HUES48 (cell line): Measurements from ENCODE around the gene GEMIN4.

Experiments
- H3K27ac ChIP-seq: one replicate; pipeline ENCODE4 v1.7.0; 2013; ENCODE audit warnings: low read depth, low read length, inconsistent platforms
- H3K27me3 ChIP-seq: 2 replicates; pipeline ENCODE4 v1.6.1; 2013; ENCODE audit warnings: mild to moderate bottlenecking, low read length; ENCODE audit not compliant: control insufficient read depth, insufficient read depth
- H3K36me3 ChIP-seq: 2 replicates; pipeline ENCODE4 v1.6.1; 2013; ENCODE audit warnings: low read length; ENCODE audit not compliant: control insufficient read depth, insufficient read depth
- H3K4me1 ChIP-seq: 2 replicates; pipeline ENCODE4 v1.6.1; 2013; ENCODE audit warnings: mild to moderate bottlenecking, low read length; ENCODE audit not compliant: control insufficient read depth, insufficient read depth
- H3K4me3 ChIP-seq: 2 replicates; pipeline ENCODE4 v1.5.1; 2013; ENCODE audit warnings: mild to moderate bottlenecking, low read depth, low read length
- H3K9ac ChIP-seq: 2 replicates; pipeline ENCODE4 v1.6.1; 2013; ENCODE audit warnings: mild to moderate bottlenecking, low read depth, low read length, moderate library complexity
- H3K9me3 ChIP-seq: 2 replicates; pipeline ENCODE4 v1.6.1; 2013; ENCODE audit warnings: low read length; ENCODE audit not compliant: control insufficient read depth, insufficient read depth

Gene GEMIN4

DNA sequence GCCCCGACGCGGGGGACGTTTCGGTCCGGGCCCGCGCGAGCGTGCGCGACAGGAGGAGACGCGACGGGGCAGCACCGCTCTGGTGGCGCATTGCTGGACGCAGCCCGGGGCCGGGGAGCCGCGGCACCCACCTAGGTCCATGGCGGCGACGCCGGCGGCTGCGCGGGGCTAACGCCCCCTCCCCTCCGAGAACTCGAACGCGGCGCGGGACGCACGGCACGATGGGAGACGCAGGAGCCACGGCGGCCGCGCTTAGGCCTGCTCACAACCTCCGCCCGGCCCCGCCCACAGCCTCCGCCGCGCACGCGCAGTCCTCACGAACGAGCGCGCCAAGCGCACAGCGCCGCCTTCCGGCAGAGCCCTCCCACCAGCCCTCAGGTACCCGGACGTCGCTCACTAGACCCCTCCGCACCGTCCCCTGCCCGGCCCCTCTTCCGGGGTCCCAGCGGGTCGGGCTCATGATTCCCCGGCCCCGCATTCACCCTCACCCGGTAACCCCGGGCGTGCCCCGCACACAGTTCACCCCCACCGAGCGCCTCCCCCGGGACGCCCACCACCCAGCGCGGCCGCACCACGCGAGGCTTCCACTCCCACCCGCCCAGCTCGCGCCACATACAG is at the start of gene GEMIN4:
TSS of gene GEMIN4 (minus strand) at position 263 of the 618 bp plus-strand sequence. CDS start at position 141, 122 bp downstream.
- H3K9me3 ChIP-seq = peaks cover 5% of the 10 kb centered on the region
- H3K4me1 ChIP-seq = peaks cover 5% of the 10 kb centered on the region; the same call in 1 of the 2 replicates
- H3K36me3 ChIP-seq = peaks cover 28% of the 10 kb centered on the region
- no peaks in the 10 kb centered on the region for H3K27me3 ChIP-seq
- peak within 1 kb of the TSS; percentile 80 for H3K9ac ChIP-seq
- peak within 1 kb of the TSS; percentile 91 for H3K4me3 ChIP-seq
- H3K27ac ChIP-seq = peak within 1 kb of the TSS; percentile 42

DNA sequence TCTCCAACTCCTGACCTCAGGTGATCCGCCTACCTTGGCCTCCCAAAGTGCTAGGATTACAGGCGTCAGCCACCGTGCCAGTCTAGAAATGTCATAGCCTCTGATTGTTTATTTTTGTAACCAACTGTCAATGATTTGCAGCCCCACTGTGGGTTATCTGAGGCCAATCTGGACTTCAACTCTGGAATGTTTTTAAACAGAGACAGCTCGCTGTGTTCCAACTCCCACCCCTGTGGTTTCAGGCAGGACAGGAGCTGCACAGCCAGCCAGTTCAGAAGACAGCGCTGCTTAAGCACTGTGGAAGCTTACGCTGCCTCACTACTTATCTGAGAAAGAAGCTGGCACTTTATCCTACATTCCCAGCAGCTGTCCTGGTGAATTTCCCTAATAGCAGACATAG is 49.6 kb upstream of the GEMIN4 start:
- H3K36me3 ChIP-seq = peaks cover 39% of the 10 kb centered on the region
- no peak overlapping the region for H3K27ac ChIP-seq
- H3K4me1 ChIP-seq = no peaks in the 10 kb centered on the region
- H3K9me3 ChIP-seq = no peaks in the 10 kb centered on the region
- no peaks in the 10 kb centered on the region for H3K27me3 ChIP-seq
- H3K4me3 ChIP-seq = no peak overlapping the region
- no peak overlapping the region for H3K9ac ChIP-seq

DNA sequence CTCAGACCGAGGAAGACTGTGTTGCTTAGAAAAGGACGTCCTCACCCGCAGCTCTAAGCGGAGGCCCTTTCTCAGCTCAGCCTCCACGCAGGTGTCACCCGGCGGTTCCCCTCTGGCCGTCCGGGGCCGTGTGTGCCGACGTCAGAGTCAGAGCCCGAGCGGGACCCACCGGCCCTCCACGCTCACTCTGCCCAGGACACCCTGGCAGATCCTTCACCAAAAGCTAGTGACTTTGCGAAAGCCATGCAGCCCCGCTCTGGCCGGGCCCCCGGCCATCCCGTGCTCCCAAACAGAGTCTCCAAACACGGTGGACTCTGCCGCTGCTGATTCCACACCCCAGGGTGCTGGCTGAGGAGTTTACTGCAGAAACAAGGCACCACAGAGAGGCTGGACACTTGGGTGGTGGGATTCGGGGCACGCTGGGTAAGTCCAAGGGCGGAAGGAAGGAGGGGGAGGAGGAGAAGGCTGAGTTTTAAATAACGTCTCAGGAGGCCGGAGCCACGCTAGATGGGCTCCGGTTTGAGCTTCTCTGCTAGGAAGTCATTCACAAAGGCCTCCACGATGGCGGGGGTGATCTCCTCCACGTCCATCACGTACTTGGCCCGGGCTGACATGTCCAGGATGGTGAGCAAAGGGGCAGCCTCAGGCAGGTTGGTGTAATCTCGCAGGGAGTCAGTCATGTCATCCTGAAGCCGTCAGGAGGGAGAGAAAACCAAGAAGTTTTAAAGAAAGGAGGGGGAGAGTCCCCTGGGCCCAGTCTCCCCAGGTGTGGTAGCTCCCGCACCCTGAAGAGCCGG is 48.6 kb upstream of the GEMIN4 start:
- H3K9ac ChIP-seq = no peak overlapping the region
- no peaks in the 10 kb centered on the region for H3K27me3 ChIP-seq
- H3K4me3 ChIP-seq = no peak overlapping the region
- H3K27ac ChIP-seq = no peak overlapping the region
- H3K36me3 ChIP-seq = peaks cover 43% of the 10 kb centered on the region
- no peaks in the 10 kb centered on the region for H3K4me1 ChIP-seq
- H3K9me3 ChIP-seq = no peaks in the 10 kb centered on the region

DNA sequence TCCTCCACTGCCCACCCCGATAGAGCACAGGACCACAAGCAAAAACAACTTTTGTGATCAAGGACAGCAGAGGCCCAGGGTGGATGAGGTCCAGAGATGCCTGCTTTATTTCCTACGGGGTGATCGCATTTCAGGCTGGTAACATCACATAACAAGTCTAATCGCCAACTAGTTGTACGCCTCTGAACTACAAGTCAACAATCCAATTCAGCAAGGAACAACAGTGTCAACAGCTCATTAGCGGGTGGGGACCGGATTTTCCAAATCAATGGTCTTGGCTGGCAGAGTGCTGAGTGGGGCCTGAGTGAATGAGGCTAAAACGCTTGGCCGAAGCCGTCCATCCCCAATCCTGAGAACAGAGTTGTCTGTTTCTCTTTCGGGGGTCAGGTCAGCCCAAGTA is 47.2 kb upstream of the GEMIN4 start:
- no peaks in the 10 kb centered on the region for H3K27me3 ChIP-seq
- no peaks in the 10 kb centered on the region for H3K4me1 ChIP-seq
- peaks cover 43% of the 10 kb centered on the region for H3K36me3 ChIP-seq
- H3K4me3 ChIP-seq = no peak overlapping the region
- H3K9me3 ChIP-seq = no peaks in the 10 kb centered on the region
- H3K9ac ChIP-seq = no peak overlapping the region
- no peak overlapping the region for H3K27ac ChIP-seq

DNA sequence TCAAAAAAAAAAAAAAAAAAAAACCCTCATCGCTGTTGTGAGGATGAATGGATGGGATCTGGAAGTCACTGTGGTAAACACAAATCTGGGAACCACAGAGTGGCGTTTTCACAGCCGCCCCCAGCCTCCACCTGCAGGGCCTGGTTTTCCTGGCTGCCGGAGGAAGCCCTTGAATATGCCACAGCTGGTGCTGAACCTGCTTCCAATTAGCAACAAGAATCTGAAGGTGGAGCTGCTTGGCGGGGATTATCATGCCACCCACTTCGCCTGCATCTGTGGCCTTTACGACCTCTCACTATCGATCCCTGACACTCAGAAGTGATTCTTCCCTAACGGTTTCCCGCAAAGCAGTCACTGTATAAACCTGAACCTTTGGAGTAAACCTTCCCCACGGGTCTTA is 46.2 kb upstream of the GEMIN4 start:
- H3K4me3 ChIP-seq = no peak overlapping the region
- H3K27ac ChIP-seq = no peak overlapping the region
- peaks cover 39% of the 10 kb centered on the region for H3K36me3 ChIP-seq
- no peaks in the 10 kb centered on the region for H3K4me1 ChIP-seq
- H3K9me3 ChIP-seq = no peaks in the 10 kb centered on the region
- H3K9ac ChIP-seq = no peak overlapping the region
- H3K27me3 ChIP-seq = no peaks in the 10 kb centered on the region

DNA sequence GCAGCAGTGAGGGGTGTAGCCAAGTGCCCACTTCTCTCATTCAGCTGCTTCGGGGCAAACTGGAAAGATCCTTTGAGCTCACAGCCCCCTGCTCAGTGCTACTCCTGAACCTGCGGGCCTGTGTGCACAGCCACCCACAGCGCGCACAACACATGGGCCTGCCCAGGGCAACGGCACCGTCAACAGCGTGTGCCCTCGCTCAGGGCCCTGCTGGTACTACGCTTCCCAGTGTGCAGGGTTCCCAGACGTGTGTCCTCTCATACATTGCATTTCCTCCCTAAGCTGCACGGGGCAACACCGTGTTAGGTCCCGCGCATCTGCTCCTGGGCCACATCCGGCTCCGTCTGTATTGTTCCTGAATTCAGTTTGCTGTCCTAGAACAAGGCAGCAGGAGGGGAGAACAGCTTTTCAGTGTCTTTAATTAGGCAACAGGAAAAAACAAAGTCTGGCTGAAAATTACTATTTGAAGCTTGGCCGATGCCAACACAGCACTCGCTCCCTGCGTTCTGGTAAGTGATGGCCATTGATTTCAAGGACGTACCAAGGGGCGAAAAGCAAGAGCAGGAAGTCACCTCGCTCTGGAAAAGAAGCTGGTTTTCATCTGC is 45.3 kb upstream of the GEMIN4 start:
- no peak overlapping the region for H3K9ac ChIP-seq
- H3K36me3 ChIP-seq = peaks cover 40% of the 10 kb centered on the region
- no peak overlapping the region for H3K27ac ChIP-seq
- no peaks in the 10 kb centered on the region for H3K4me1 ChIP-seq
- no peaks in the 10 kb centered on the region for H3K9me3 ChIP-seq
- H3K27me3 ChIP-seq = no peaks in the 10 kb centered on the region
- no peak overlapping the region for H3K4me3 ChIP-seq

DNA sequence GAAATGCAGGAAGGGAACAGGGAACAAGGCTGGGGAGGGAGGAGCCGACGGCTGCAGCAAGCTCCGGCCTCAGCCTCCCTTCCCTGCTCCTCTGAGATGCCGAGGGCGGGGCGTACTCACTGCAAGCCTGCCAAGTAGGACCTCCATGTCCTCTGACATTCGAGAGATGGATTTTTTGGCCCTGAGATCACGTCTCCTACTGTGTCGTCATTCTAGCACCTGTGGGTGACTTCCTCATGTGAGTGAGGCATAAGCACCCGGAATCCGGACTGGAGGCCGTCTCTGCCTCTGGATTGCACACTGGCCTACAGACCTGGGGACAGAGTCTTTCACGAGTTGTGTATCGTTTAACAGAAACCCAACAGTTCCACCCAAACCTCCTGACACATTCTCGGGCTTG is 44.5 kb upstream of the GEMIN4 start:
- Histone ChIP-seq H3K4me3 (no peak overlapping the region), H3K27ac (no peak overlapping the region), H3K36me3 (peaks cover 40% of the 10 kb centered on the region), H3K9me3 (no peaks in the 10 kb centered on the region), H3K27me3 (no peaks in the 10 kb centered on the region), H3K4me1 (no peaks in the 10 kb centered on the region), H3K9ac (no peak overlapping the region)

DNA sequence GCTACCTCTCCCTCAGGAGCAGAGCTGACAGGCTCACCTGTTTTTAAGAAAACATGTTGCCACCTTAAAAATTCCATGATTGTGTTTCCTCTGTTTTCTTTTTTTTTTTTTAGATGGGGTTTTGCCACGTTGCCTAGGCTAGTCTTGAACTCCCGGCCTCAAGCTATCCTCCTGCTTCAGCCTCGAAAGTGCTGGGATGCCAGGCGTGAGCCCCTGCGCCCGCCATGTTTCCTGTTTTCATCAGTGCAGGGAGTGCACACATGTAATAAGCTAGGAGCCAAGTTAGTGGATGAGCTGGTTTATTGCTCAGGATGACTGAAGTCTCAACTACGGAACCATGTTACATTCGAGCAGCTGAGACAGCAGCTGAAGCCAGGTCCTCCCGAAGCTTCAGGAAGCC is 43.7 kb upstream of the GEMIN4 start:
- Histone ChIP-seq H3K27me3 (no peaks in the 10 kb centered on the region), H3K27ac (no peak overlapping the region), H3K4me1 (no peaks in the 10 kb centered on the region), H3K9me3 (no peaks in the 10 kb centered on the region), H3K36me3 (peaks cover 42% of the 10 kb centered on the region), H3K9ac (no peak overlapping the region), H3K4me3 (no peak overlapping the region)

DNA sequence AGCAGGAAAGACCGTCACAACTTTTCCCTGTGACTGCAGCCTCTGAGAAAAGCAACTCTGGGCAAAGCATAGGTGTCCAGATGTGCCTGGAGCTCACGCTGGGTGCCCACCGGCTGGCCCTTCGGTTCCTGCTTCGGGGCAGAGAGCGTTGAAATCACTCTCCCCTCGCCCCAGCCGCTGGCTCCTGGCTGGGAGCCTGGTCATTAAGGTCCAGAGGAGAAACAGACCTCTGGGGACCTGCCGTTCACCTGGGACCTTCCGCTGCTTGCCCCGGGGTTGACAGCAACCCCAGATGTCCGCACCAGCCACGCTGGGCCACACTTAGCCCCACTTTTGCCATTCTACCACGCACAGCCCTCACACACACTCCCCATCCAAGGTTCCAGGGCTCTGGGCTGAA is 43.2 kb upstream of the GEMIN4 start:
- Histone ChIP-seq H3K27ac (peak overlapping the region; percentile 44), H3K4me1 (no peaks in the 10 kb centered on the region), H3K9me3 (no peaks in the 10 kb centered on the region), H3K9ac (no peak overlapping the region), H3K36me3 (peaks cover 38% of the 10 kb centered on the region), H3K27me3 (no peaks in the 10 kb centered on the region), H3K4me3 (no peak overlapping the region)

DNA sequence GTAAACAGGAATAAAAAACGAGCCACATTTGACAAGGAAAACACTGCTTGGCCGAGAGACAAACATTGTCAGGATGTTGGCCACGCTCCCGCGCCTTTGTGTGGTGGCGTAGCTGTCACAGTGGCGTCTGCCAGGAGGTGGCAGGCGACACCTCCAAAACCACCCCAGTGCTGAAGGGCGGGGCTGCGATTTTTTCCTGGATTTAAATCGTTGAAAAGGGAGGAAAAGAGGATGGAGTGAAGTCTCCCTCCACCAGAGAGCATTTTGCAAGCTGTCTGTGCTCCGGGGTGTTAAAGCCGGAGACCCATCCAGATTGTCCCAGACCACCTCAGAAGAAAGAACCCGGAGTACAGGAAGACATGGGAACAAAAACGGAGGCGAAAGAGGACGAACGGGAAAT is 42.8 kb upstream of the GEMIN4 start:
- no peak overlapping the region for H3K9ac ChIP-seq
- peak overlapping the region; percentile 44 for H3K27ac ChIP-seq
- H3K27me3 ChIP-seq = no peaks in the 10 kb centered on the region
- H3K4me1 ChIP-seq = no peaks in the 10 kb centered on the region
- no peak overlapping the region for H3K4me3 ChIP-seq
- peaks cover 35% of the 10 kb centered on the region for H3K36me3 ChIP-seq
- no peaks in the 10 kb centered on the region for H3K9me3 ChIP-seq

DNA sequence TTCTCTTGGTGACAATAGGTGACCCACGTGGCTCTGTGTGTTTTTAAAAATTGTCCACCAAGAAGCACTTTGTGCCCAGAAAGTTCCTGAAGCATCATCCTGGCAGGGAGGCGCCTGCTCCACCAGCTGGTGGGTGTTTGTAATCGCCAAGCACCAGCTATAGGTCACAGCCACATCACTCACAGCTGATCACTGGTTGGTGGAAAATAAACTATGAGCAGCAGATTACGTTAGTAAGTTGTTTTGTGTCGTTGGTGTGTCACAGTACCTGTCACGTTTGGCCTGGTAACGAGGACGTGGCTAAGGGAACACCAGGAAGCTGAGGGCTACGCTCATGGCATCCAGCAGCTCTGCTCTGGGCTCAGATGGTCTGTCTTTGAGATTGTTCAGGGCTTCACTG is 40.2 kb upstream of the GEMIN4 start:
- H3K4me3 ChIP-seq = no peak overlapping the region
- H3K27ac ChIP-seq = no peak overlapping the region
- no peaks in the 10 kb centered on the region for H3K4me1 ChIP-seq
- H3K9ac ChIP-seq = no peak overlapping the region; the same call in 1 of the 2 replicates
- H3K9me3 ChIP-seq = no peaks in the 10 kb centered on the region
- H3K36me3 ChIP-seq = peaks cover 52% of the 10 kb centered on the region
- no peaks in the 10 kb centered on the region for H3K27me3 ChIP-seq
